Keratinocyte (primary cell): ENCODE measurements around the gene TIAM2. TPM values are rescaled to one million over a fixed set of nuclear protein-coding genes. Genes with fewer than 3 reads are reported as not detected.

Experiments used
- DNase-seq: peaks from one replicate; pipeline ENCODE4 v3.0.0-alpha.2; 2011; ENCODE audit warnings: low read depth, missing footprints, low spot score
- FAIRE-seq: peaks from 2 replicates; lab custom pipeline; 2011; peaks lifted over from hg19 to GRCh38; lab: Jason Lieb, UNC
- H2AFZ ChIP-seq: 2 replicates; pipeline ENCODE4 v1.6.0; 2012; ENCODE audit warnings: low read length, control low read depth, inconsistent platforms; ENCODE audit not compliant: control insufficient read depth
- H3K27ac ChIP-seq: 2 replicates; pipeline ENCODE4 v1.5.1; 2011; ENCODE audit warnings: low read length; ENCODE audit not compliant: control insufficient read depth, insufficient read depth
- H3K27me3 ChIP-seq: 3 replicates; pipeline ENCODE4 v1.6.0; 2011; ENCODE audit warnings: low read length; ENCODE audit not compliant: control insufficient read depth, insufficient read depth; ENCODE audit errors: extremely low read depth
- H3K36me3 ChIP-seq, 2 experiments: 2 replicates in 1 of 2; 3 replicates in 1 of 2; pipeline ENCODE4 v1.5.1; 2011; ENCODE audit warnings: low read length in 2 of 2, mild to moderate bottlenecking in 1 of 2; ENCODE audit not compliant: control insufficient read depth in 2 of 2, insufficient read depth in 2 of 2; ENCODE audit errors: extremely low read depth in 1 of 2
- H3K4me1 ChIP-seq: 3 replicates; pipeline ENCODE4 v1.5.1; 2011; ENCODE audit warnings: low read length; ENCODE audit not compliant: control insufficient read depth, insufficient read depth; ENCODE audit errors: extremely low read depth
- H3K4me2 ChIP-seq: 3 replicates; pipeline ENCODE4 v1.6.0; 2011; ENCODE audit warnings: low read depth, low read length; ENCODE audit not compliant: control insufficient read depth, insufficient read depth; ENCODE audit errors: extremely low read depth
- H3K4me3 ChIP-seq, 3 experiments: fragments of 200-600 bp in 1 of 3; sonication (generic) in 1 of 3; 2 replicates in 2 of 3; 3 replicates in 1 of 3; pipeline ENCODE4 v1.5.1; 2011 to 2016; ENCODE audit warnings: low read length in 3 of 3, mild to moderate bottlenecking in 3 of 3, control low read depth in 2 of 3, inconsistent platforms in 1 of 3, low read depth in 1 of 3, mixed read lengths in 1 of 3, mixed run types in 1 of 3, moderate library complexity in 1 of 3; ENCODE audit not compliant: control insufficient read depth in 2 of 3, insufficient read depth in 2 of 3; ENCODE audit errors: extremely low read depth in 1 of 3
- H3K79me2 ChIP-seq: 2 replicates; pipeline ENCODE4 v1.6.0; 2012; ENCODE audit warnings: low read length; ENCODE audit not compliant: control insufficient read depth, insufficient read depth
- H3K9ac ChIP-seq: 3 replicates; pipeline ENCODE4 v1.6.0; 2011; ENCODE audit warnings: low read length; ENCODE audit not compliant: control insufficient read depth, insufficient read depth; ENCODE audit errors: extremely low read depth
- H3K9me1 ChIP-seq: 3 replicates; pipeline ENCODE4 v1.6.0; 2011; ENCODE audit warnings: low read length; ENCODE audit not compliant: control insufficient read depth, insufficient read depth; ENCODE audit errors: extremely low read depth
- H3K9me3 ChIP-seq: 2 replicates; pipeline ENCODE4 v1.5.1; 2012; ENCODE audit warnings: low read depth, low read length; ENCODE audit not compliant: control insufficient read depth
- H4K20me1 ChIP-seq: 3 replicates; pipeline ENCODE4 v1.6.0; 2011; ENCODE audit warnings: low read length; ENCODE audit not compliant: control insufficient read depth, insufficient read depth; ENCODE audit errors: extremely low read depth
- CTCF ChIP-seq, 3 experiments: IDR thresholded peaks in 1 of 3; conservative IDR thresholded peaks in 1 of 3; optimal IDR thresholded peaks in 1 of 3; 2 replicates in 2 of 3; 3 replicates in 1 of 3; pipeline versions ENCODE3 to v1.5.1; 2011; ENCODE audit warnings: low read length in 3 of 3, mild to moderate bottlenecking in 3 of 3, moderate library complexity in 2 of 3, control low read depth in 1 of 3, inconsistent platforms in 1 of 3; ENCODE audit not compliant: insufficient read depth in 2 of 3; ENCODE audit errors: extremely low read depth in 1 of 3
- EZH2 ChIP-seq: IDR thresholded peaks from one replicate; pipeline ENCODE4 v1.6.1; 2012; ENCODE audit warnings: inconsistent platforms, mild to moderate bottlenecking, low read length, moderate library complexity
- dilution Hi-C: fragments of 300-500 bp; cut with MboI; formaldehyde crosslinking; loops from one replicate; pipeline ENCODE4 v1.7.0; 2020; ENCODE audit warnings: low sequenced_read_pairs; ENCODE audit not compliant: extremely low pct_ligation_motif_present
- polyA plus RNA-seq, 5 experiments: library from polyadenylated mRNA; depleted of rRNA in 3 of 5; stranded (reverse) in 3 of 5; stranded (forward) in 1 of 5; unstranded in 1 of 5; fragments of >200 nt; gene quantifications; 1 replicate in 1 of 5; 2 replicates in 3 of 5; 3 replicates in 1 of 5; pipeline versions ENCODE4 v1.2.1 to v1.2.3, GENCODE V29; 2011 to 2012; ENCODE audit warnings: missing spikeins in 2 of 5, low read depth in 1 of 5, low replicate concordance in 1 of 5

TIAM2 gene
- polyA plus RNA-seq, 1 donor (not counting 4 experiments of a cell fraction or from before 2014, with no cell fraction given): 4.0 TPM

GRCh38 chr6:155263373-155264063 is 268.4 kb downstream of the TIAM2 start, which contains the start of gene CLDN20:
CLDN20 (plus strand) TSS chr6:155264013; CDS start chr6:155275720, 11,707 bp downstream.
- no peak within 1 kb of the TSS for H3K4me3 ChIP-seq
- no peak for DNase-seq
- peak within 1 kb of the TSS; percentile 68 for H3K4me2 ChIP-seq
- peaks cover 13 to 22% of the 10 kb centered on the region in 2 experiments for H3K36me3 ChIP-seq
- H2AFZ ChIP-seq: peak within 1 kb of the TSS; percentile 30
- peaks cover 39% of the 10 kb centered on the region for H3K79me2 ChIP-seq
- no peaks in the 10 kb centered on the region for H4K20me1 ChIP-seq
- dilution Hi-C loops: no loop called here
- H3K27me3 ChIP-seq: no peaks in the 10 kb centered on the region
- TF ChIP-seq CTCF (optimal IDR thresholded peaks at IDR 0.05 in 1 of 3, IDR thresholded peaks at IDR 0.05 in 1 of 3, conservative IDR thresholded peaks at IDR 0.05 in 1 of 3; ENCODE audit: extremely low read depth in 1 of 3, insufficient read depth in 2 of 3, low read length in 3 of 3) (no peak), EZH2 (no peak)
- no peak for FAIRE-seq
- peak within 1 kb of the TSS; percentile 54 for H3K9ac ChIP-seq
- H3K4me1 ChIP-seq: peaks cover 17% of the 10 kb centered on the region
- H3K9me1 ChIP-seq: no peaks in the 10 kb centered on the region
- no peaks in the 10 kb centered on the region for H3K9me3 ChIP-seq
- peak within 1 kb of the TSS; percentile 82 for H3K27ac ChIP-seq

GRCh38 chr6:155264693-155265320 is 269.7 kb downstream of the TIAM2 start:
- peak overlapping the region; percentile 54 for H3K9ac ChIP-seq

More at GRCh38 chr6:155264693-155265320, 269.7 kb downstream of the TIAM2 start:
- DNase-seq (no peak), FAIRE-seq (peak; percentile 81)
- Histone ChIP-seq H3K9me3 (no peaks in the 10 kb centered on the region), H3K79me2 (peaks cover 40% of the 10 kb centered on the region), H3K27ac (peak overlapping the region; percentile 82), H3K27me3 (no peaks in the 10 kb centered on the region), H4K20me1 (no peaks in the 10 kb centered on the region), H3K9me1 (no peaks in the 10 kb centered on the region), H3K4me3 (peak overlapping the region in 1 of 3 experiments; percentile 21), H3K4me1 (peaks cover 17% of the 10 kb centered on the region), H3K4me2 (peak overlapping the region; percentile 68), H3K36me3 (peaks cover 7 to 10% of the 10 kb centered on the region in 2 experiments), H2AFZ (peak overlapping the region; percentile 30)
- dilution Hi-C loops: no loop called here
- no peak for TF ChIP-seq EZH2
- TF ChIP-seq CTCF (optimal IDR thresholded peaks at IDR 0.05 in 1 of 3, IDR thresholded peaks at IDR 0.05 in 1 of 3, conservative IDR thresholded peaks at IDR 0.05 in 1 of 3; ENCODE audit: extremely low read depth in 1 of 3, insufficient read depth in 2 of 3, low read length in 3 of 3): no peak
